Esophagus squamous epithelium (tissue), 5 donors: ENCODE data around the gene UBE2S. TPM values are rescaled to one million over a fixed set of nuclear protein-coding genes. Genes with fewer than 3 reads are reported as not detected.
"Not testable (repeated sequence)": the region's sequence is repeated elsewhere in the genome, so short reads cannot be mapped to it uniquely, and the experiment has no call there.

ENCODE experiments used
- DNase-seq: peaks from one replicate; lab custom pipeline; 2025; lab: John Stamatoyannopoulos, UW
- H3K27ac ChIP-seq, 4 donors: fragments of 200-600 bp; sonication (generic); one replicate each; pipeline ENCODE4 v1.5.1; 2016 to 2019; ENCODE audit warnings: mild to moderate bottlenecking in 1 of 4
- H3K27me3 ChIP-seq, 4 donors: fragments of 200-600 bp; sonication (generic); 1 replicate in 3 of 4; 2 replicates in 1 of 4; pipeline versions ENCODE4 v1.5.1 to v1.6.0; 2017 to 2021; ENCODE audit warnings: antibody characterized with exemption in 1 of 4
- H3K36me3 ChIP-seq, 3 donors: fragments of 200-600 bp; sonication (generic); one replicate each; pipeline ENCODE4 v1.5.1; 2016 to 2019
- H3K4me1 ChIP-seq, 3 donors: fragments of 200-600 bp; sonication (generic); one replicate each; pipeline ENCODE4 v1.5.1; 2017 to 2019
- H3K4me3 ChIP-seq, 4 donors: fragments of 200-600 bp; sonication (generic); 1 replicate in 3 of 4; 2 replicates in 1 of 4; pipeline ENCODE4 v1.5.1; 2016 to 2019; ENCODE audit warnings: mild to moderate bottlenecking in 2 of 4, moderate library complexity in 1 of 4
- H3K9me3 ChIP-seq, 3 donors: fragments of 200-600 bp; sonication (generic); one replicate each; pipeline ENCODE4 v1.5.1; 2016 to 2019
- POLR2A ChIP-seq, 4 donors: fragments of 450-650 bp; IDR thresholded peaks; one replicate each; pipeline ENCODE4 v1.6.1; 2017; ENCODE audit warnings: antibody characterized with exemption in 4 of 4, mild to moderate bottlenecking in 4 of 4, moderate library complexity in 3 of 4
- WGBS, 2 donors: methylation state at CpG; one replicate each; pipeline ENCODE4 v1.1.5; 2018; 5-methylcytosine and 5-hydroxymethylcytosine counted together
- intact Hi-C: fragments of 100-400 bp; cut with DNase I; formaldehyde crosslinking; loops from one replicate; pipeline ENCODE4 v1.15.0; 2022
- total RNA-seq, 4 donors: library from RNA; depleted of rRNA; stranded (reverse); fragments of >200 nt; gene quantifications; one replicate each; pipeline ENCODE4 v1.1.0, GENCODE V29; 2016
- TF ChIP-seq, protein P1 (sequence below), 6 experiments: fragments of 450-650 bp in 4 of 6; fragments of 200-600 bp in 2 of 6; sonication (generic) in 2 of 6; IDR thresholded peaks; one replicate each; pipeline ENCODE4 v1.5.1; 2016 to 2019; ENCODE audit warnings: antibody characterized with exemption in 6 of 6, mild to moderate bottlenecking in 4 of 6, moderate library complexity in 4 of 6
- donor health status: DM: yes; HTN: yes; CAD: no.

Gene UBE2S
- total RNA-seq = 10 to 100 TPM; 15.6 to 41.4 (median 31.2) TPM

DNA sequence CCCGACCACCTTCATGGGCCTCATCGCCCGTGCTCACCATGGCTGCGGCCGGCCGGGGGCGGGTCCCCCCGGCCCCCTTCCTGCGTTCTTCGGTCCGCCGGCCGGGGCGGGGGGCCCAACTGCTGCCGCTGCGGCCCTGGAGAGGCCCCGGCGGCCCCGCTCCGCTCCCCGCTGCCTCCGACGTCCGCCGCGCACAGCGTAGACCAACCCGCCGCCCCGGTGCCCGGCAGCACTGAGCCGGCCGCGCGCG lies at the start of gene UBE2S:
TSS of gene UBE2S (minus strand) at position 239 of the 250 bp plus-strand sequence. CDS start at position 40, 199 bp downstream.
- H3K4me3 ChIP-seq = peak within 1 kb of the TSS; percentile 85 to 100 (median 96)
- TF ChIP-seq, protein P1, sequence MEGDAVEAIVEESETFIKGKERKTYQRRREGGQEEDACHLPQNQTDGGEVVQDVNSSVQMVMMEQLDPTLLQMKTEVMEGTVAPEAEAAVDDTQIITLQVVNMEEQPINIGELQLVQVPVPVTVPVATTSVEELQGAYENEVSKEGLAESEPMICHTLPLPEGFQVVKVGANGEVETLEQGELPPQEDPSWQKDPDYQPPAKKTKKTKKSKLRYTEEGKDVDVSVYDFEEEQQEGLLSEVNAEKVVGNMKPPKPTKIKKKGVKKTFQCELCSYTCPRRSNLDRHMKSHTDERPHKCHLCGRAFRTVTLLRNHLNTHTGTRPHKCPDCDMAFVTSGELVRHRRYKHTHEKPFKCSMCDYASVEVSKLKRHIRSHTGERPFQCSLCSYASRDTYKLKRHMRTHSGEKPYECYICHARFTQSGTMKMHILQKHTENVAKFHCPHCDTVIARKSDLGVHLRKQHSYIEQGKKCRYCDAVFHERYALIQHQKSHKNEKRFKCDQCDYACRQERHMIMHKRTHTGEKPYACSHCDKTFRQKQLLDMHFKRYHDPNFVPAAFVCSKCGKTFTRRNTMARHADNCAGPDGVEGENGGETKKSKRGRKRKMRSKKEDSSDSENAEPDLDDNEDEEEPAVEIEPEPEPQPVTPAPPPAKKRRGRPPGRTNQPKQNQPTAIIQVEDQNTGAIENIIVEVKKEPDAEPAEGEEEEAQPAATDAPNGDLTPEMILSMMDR (IDR thresholded peaks at IDR 0.05) = peak in 1 of 6 experiments; percentile 9
- TF ChIP-seq POLR2A (IDR thresholded peaks at IDR 0.05) = peak in 3 of 4 donors; percentile 22 to 98 (median 92)
- WGBS, 2 donors = no CpG with 5 or more reads among the region's 36 CpGs
- peak within 1 kb of the TSS; percentile 97 to 99 (median 99) for H3K27ac ChIP-seq
- H3K27me3 ChIP-seq, DNase-seq, H3K9me3 ChIP-seq, intact Hi-C loops: not testable (repeated sequence)
- H3K36me3 ChIP-seq = peaks cover 12 to 37% (median 16%) of the 10 kb centered on the region in 3 donors
- peaks cover 21 to 55% (median 26%) of the 10 kb centered on the region in 3 donors for H3K4me1 ChIP-seq

DNA sequence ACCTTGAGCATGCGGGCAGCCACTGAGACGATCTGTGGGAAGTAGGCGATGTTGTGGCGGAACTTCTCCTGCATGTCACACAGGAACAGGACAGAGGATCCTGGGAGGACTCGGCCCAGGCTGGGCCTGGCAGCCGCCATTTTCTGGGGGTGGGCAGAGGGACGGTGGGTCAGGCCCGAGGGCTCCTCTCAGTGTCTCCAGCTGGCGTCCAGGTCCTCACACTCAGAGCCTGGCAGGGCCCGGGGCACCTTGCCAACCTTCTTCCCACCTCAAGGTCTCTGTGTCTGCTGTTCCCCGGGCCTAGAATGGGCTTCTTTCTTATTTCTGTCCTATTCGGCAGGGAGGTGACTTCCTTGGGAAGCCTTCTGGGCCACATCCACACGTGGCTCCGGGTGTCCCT lies 48.8 kb upstream of the UBE2S start:
- no peak for DNase-seq
- peaks cover 0 to 20% (median 0%) of the 10 kb centered on the region in 3 donors for H3K36me3 ChIP-seq
- H3K9me3 ChIP-seq = no peaks in the 10 kb centered on the region
- H3K27me3 ChIP-seq = peaks cover 2 to 20% (median 10%) of the 10 kb centered on the region in 4 donors
- no peak for TF ChIP-seq POLR2A (IDR thresholded peaks at IDR 0.05)
- TF ChIP-seq, protein P1 (IDR thresholded peaks at IDR 0.05) = no peak
- peaks cover 24 to 40% (median 28%) of the 10 kb centered on the region in 3 donors for H3K4me1 ChIP-seq
- intact Hi-C loops = no loop called here
- WGBS, 2 donors = 87 to 93% methylated on average over 9 to 10 of the region's 14 CpGs
- H3K4me3 ChIP-seq = no peak overlapping the region
- no peak overlapping the region for H3K27ac ChIP-seq

DNA sequence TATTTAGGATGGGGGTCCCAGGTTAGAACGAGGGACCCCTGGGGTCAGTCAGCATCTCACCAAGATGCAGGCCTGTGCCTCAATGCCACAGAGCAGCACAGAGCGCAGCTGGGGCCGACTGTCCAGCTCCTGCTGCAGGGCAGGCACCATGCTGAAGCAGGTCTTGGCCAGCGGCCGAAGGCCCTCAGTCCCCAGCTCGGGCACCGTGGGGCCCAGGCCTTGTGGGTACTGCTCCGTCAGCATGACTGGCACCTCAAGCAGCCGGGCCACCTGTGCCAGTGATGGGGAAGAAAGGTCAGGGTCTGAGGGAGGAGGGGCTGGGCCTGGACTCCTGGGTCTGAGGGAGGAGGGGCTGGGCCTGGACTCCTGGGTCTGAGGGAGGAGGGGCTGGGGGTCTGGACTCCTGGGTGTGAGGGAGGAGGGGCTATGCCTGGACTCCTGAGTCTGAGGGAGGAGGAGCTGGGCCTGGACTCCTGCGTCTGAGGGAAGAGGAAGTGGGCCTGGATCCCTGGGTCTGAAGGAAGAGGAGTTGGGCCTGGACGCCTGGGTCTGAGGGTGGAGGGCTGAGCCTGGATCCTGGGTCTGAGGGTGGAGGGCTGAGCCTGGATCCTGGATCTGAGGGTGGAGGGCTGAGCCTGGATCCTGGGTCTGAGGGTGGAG lies 48.1 kb upstream of the UBE2S start:
- Histone ChIP-seq H3K9me3 (no peaks in the 10 kb centered on the region), H3K4me3 (no peak overlapping the region), H3K27me3 (peaks cover 6 to 26% (median 13%) of the 10 kb centered on the region in 4 donors), H3K36me3 (peaks cover 0 to 20% (median 0%) of the 10 kb centered on the region in 3 donors), H3K4me1 (peaks cover 21 to 39% (median 25%) of the 10 kb centered on the region in 3 donors), H3K27ac (no peak overlapping the region)
- DNase-seq = no peak
- no peak for TF ChIP-seq POLR2A (IDR thresholded peaks at IDR 0.05)
- TF ChIP-seq, protein P1 (IDR thresholded peaks at IDR 0.05) = no peak
- intact Hi-C loops = no loop called here
- WGBS, 2 donors = 45 to 90% methylated on average over 1 to 4 of the region's 11 CpGs

DNA sequence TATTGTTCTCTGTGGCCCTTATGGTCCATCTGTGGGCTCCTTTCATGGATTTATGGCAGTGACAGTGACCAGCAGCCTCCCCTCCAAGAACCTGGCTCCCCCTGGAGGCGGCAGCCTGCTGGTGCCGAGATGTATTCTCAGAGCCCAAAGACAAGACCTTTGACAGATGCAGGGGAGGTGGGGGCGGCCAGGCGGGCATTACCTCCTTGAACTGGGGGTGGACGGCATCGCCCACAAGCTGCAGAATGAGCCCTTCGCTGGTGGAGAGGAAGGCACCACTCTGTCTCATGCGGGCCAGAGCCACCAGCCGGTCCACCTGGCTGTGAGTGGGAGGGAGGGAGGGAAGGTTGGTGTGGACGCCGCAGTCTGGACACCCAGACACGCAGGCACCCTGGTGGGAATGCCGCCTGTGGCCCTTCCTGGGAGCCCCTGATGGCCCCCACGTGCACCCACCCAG lies 47.2 kb upstream of the UBE2S start:
- no peak for TF ChIP-seq POLR2A (IDR thresholded peaks at IDR 0.05)
- TF ChIP-seq, protein P1 (IDR thresholded peaks at IDR 0.05) = peak; percentile 24 to 67 (median 42)
- no peak overlapping the region for H3K4me3 ChIP-seq
- WGBS, 2 donors = 60% methylated on average over 9 of the region's 14 CpGs; no CpG with 5 or more reads in 1 of the 2 donors
- H3K4me1 ChIP-seq = peaks cover 14 to 30% (median 20%) of the 10 kb centered on the region in 3 donors
- H3K36me3 ChIP-seq = peaks cover 0 to 20% (median 0%) of the 10 kb centered on the region in 3 donors
- DNase-seq = no peak
- intact Hi-C loops = no loop called here
- peaks cover 6 to 33% (median 15%) of the 10 kb centered on the region in 4 donors for H3K27me3 ChIP-seq
- H3K9me3 ChIP-seq = no peaks in the 10 kb centered on the region
- H3K27ac ChIP-seq = no peak overlapping the region

DNA sequence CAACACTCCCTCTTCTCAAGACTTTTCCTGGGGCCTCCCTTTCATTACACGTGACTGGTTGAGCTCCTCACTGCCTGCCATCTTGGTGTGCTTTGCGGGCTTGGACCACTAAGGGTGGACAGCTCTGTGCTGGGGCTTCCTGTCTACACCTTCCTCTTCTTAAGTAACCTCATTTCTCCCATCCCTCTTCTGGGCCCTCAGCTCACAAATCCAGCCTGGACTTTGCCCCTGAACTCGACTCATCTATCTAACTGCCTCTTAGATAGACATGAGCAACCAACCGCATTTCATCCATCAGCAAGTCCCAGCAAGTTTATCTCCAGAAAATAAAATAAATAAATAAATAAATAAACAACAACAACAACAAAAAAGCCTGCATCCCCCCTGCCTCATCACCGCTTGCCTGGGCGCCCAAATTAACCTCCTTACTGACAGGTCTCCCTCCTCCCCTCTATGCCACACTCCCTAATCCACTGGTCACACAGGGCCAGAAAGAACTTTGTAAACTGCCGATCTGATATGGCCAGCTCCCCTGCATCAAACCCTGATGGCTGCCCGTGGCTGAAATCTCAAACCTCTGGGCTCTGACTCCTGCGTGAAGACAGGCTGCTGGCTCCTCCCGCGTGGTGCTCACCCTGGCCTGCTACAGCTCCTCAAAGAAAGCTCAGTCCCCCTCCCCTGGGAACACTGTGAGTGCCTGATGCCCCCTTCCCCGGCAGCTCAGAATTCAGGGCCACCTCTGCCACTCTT lies 46.1 kb upstream of the UBE2S start:
- Histone ChIP-seq H3K4me1 (peaks cover 11 to 24% (median 20%) of the 10 kb centered on the region in 3 donors), H3K27ac (no peak overlapping the region), H3K9me3 (no peaks in the 10 kb centered on the region), H3K4me3 (no peak overlapping the region), H3K27me3 (peaks cover 6 to 41% (median 20%) of the 10 kb centered on the region in 4 donors), H3K36me3 (peaks cover 0 to 20% (median 0%) of the 10 kb centered on the region in 3 donors)
- TF ChIP-seq, protein P1 (IDR thresholded peaks at IDR 0.05) = no peak
- no peak for TF ChIP-seq POLR2A (IDR thresholded peaks at IDR 0.05)
- 85 to 89% methylated on average over 10 to 11 of the region's 12 CpGs for WGBS, 2 donors
- DNase-seq = no peak
- intact Hi-C loops = no loop called here
